GM12892 (cell line): Measurements from ENCODE around the gene P2RX2.

Experiments
- DNase-seq: peaks from one replicate; pipeline ENCODE4 v3.0.0; 2011; ENCODE audit not compliant: insufficient read length
- FAIRE-seq: peaks from 2 replicates; lab custom pipeline; 2011; peaks lifted over from hg19 to GRCh38; lab: Jason Lieb, UNC
- POLR2A ChIP-seq: IDR thresholded peaks from 2 replicates; pipeline ENCODE4 v1.6.1; 2011; ENCODE audit warnings: low read depth, low read length, control low read depth
- POLR2AphosphoS5 ChIP-seq: IDR thresholded peaks from 2 replicates; pipeline ENCODE4 v1.6.1; 2011; ENCODE audit warnings: low read depth, low read length, control low read depth
- TAF1 ChIP-seq: IDR thresholded peaks from 2 replicates; pipeline ENCODE4 v1.6.1; 2011; ENCODE audit warnings: low read depth, mild to moderate bottlenecking, control low read depth, low read length, borderline replicate concordance

Gene P2RX2

DNA sequence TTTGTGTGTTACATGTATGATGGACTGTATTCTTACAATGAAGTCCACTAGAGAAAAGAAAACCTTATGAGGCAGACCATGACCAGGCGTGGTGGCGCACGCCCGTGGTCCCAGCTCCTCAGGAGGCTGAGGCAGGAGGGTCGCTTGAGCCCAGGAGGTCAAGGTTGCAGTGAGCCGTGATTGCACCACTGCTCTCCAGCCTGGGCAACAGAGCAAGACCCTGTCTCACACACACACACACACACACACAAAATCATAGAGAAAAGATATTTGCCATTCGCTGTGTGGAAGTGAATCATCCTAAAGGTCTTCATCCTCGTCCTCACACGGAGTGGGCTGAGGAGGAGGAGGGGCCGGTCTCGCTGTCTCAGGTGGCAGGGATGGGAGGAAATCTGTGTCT lies 40.5 kb upstream of the P2RX2 start:
- DNase-seq (no peak), FAIRE-seq (no peak)
- TF ChIP-seq POLR2AphosphoS5: no peak
- no peak for TF ChIP-seq TAF1
- TF ChIP-seq POLR2A: no peak

DNA sequence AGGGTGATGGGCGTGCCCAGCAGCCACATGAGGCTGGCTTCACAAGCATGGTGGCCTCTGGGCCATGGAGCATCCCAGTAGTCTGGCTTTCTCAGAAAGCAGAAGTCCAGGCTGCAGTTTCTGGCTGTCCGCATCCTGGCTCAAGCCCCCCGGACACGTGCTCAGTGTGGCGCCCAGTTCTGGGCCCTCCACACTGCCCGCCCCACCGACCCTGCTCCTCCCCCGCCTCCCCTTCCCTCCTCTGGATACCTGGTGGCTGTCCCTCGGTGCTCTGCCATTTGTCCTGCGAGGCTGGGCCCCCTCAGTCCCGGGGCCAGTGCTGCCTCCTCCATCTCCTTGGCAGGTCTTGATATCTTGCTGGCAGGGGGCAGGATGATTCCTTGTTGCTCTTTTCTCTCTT lies 39.8 kb upstream of the P2RX2 start:
- no peak for TF ChIP-seq TAF1
- TF ChIP-seq POLR2A: no peak
- TF ChIP-seq POLR2AphosphoS5: no peak
- DNase-seq (no peak), FAIRE-seq (no peak)

DNA sequence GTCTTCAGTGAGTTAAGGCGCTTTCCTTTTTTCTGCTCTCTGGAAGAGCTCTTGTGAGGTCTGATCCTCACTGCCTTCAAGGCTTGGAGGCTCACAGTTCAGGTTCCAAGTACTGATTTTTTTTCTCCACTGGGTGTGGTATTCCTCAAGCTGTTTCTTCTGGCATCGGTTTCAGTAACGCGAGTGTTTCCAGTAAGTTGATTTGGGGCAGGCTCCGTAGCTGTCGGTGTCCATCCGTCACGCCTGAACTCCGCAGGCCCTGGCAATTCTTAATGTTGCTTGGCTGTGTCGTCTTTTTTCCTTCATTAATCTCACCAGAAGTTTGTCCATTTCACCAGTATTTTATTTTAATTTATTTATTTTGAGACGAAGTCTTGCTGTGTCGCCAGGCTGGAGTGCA lies 38.8 kb upstream of the P2RX2 start:
- DNase-seq (no peak), FAIRE-seq (no peak)
- TF ChIP-seq TAF1: no peak
- TF ChIP-seq POLR2AphosphoS5: no peak
- no peak for TF ChIP-seq POLR2A

DNA sequence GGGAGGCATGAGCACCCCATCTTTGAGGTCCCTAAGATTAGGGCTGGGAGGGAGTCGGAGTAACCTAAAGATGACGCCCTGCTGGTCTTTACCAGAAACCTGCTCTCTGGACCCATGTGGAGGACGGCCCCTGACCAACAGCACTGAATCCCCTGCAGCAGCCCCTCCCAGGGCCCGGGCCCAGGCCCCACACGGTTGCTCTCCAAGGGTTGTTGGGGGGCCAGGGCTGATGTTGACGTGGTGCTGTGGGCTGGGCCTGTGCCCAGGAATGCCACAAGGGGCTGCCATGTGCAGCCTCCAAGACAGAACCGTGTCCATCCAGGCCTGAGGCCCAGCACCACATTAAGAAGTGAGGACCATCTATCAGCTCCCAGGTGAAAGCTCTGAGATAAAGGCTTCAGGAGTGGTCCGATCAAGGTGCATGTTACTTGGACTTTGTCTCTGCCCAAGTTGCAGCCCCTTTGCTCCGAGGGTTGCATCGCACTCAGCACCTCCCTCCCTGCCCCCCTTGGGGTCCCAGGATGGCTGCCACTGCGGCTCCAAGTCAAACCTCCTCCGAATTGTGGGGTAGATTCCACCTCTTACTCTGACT lies 37.8 kb upstream of the P2RX2 start:
- TF ChIP-seq POLR2AphosphoS5 (no peak), POLR2A (no peak), TAF1 (no peak)
- FAIRE-seq: no peak
- no peak for DNase-seq

DNA sequence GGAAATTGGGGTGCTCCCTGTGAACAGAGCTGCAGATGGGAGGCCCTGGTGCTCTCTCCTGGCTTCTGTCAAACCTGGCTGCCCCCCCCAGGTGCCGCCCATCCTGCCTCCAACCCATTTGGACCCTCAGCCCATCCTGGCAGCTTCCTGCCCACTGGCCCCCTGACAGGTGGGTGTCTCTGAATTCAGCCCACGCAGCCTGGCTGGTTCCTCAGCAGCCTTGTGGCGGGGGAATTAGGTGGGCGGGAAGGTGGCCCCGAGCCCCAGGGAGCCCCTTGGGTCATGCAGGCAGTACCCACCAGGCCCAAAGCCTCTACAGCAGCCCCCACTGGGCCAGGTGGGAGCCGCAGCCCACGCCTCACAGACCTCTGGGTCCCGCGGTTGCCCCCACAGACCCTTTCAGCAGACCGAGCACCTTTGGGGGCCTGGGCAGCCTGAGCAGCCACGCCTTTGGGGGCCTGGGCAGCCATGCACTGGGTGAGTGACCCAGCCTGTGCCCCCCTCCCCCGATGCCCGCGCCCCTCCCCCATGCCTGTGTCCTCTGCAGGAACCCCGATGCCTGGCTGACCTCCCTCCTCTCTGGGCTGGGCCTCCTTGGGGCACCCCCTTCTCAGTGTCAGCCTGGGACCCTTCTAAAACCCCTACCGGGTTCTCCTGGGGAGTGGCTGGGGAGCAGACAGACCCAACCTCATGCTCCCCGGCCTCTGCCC lies 37.1 kb upstream of the P2RX2 start:
- FAIRE-seq: no peak
- no peak for DNase-seq
- no peak for TF ChIP-seq TAF1
- TF ChIP-seq POLR2A: no peak
- no peak for TF ChIP-seq POLR2AphosphoS5

DNA sequence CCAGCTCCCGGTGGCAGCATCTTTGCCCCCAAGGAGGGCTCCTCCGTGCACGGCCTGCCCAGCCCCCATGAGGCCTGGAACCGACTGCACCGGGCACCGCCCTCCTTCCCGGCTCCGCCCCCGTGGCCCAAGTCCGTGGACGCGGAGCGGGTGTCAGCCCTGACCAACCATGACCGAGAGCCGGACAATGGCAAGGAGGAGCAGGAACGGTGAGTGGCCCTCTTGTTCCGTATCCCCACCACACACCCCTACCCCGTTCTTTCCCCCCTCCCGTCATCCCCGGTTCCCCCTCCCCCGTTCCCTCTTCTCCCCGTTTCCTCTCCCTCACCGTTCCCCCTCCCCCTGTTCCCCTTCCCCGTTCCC lies 36.5 kb upstream of the P2RX2 start:
- DNase-seq (no peak), FAIRE-seq (no peak)
- TF ChIP-seq TAF1 (no peak), POLR2AphosphoS5 (no peak), POLR2A (no peak)

DNA sequence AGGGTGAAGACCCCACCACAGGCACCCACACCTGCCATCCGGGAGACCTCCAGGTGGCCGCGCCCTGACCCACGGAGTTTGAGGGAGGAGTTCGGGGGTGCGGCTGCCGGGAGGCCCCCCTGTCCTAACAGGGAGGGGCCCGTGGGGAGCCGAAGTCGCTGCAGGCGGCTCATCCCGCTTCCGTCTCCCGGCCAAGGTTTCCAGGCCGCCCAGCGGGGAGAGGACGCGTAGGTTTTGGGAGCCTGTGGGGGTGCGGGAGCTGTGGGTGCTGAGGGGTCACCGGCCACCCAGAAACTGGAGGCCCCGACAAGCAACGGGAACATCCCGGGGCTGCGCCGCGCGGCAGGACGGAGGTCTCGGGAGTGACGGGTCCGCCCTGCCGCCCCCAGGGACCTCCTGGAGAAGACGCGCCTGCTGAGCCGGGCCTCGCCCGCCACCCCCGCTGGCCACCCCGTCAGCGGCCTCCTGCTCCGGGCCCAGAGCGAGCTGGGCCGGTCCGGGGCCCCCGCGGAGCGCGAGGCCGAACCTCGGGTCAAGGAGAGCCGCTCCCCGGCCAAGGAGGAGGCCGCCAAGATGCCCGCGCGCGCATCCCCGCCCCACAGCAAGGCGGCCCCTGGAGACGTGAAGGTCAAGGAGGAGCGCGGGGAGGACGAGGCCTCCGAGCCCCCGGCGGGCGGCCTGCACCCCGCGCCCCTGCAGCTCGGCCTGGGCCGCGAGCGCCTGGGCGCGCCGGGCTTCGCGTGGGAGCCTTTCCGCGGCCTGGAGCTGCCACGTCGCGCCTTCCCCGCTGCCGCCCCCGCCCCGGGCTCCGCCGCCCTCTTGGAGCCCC lies 35.8 kb upstream of the P2RX2 start:
- FAIRE-seq (no peak), DNase-seq (no peak)
- no peak for TF ChIP-seq POLR2A
- TF ChIP-seq TAF1: no peak
- no peak for TF ChIP-seq POLR2AphosphoS5

DNA sequence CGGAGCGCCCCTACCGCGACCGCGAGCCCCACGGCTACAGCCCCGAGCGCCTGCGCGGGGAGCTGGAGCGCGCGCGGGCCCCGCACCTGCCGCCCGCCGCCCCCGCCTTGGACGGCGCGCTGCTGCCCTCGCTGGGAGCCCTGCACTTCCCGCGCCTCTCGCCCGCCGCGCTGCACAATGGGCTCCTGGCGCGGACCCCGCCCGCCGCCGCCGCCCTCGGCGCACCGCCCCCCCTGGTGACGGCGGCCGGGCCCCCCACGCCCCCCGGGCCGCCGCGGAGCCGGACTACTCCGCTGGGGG lies 35.2 kb upstream of the P2RX2 start:
- FAIRE-seq (no peak), DNase-seq (no peak)
- no peak for TF ChIP-seq POLR2AphosphoS5
- no peak for TF ChIP-seq TAF1
- TF ChIP-seq POLR2A: no peak

DNA sequence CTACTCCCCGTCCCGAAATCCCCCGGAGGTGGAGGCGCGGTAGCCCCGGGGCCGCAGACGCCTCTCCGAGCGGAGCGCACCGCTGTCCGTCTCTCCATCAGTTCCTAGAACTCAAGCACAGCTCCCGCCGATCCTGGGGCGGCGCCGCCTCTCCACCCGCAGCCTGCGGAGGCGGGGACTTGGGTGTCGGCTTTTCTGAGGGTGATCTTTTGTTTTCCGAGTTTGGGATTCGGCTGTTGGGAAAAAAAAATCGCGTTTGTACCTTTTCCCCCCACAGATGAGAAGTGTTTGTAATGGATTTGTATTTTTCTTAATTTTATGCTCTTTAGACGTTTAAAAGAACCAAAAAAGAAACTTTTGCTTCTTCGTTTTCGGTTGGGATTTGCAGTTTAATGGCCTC lies 34.8 kb upstream of the P2RX2 start:
- DNase-seq (no peak), FAIRE-seq (no peak)
- no peak for TF ChIP-seq POLR2A
- TF ChIP-seq POLR2AphosphoS5: no peak
- no peak for TF ChIP-seq TAF1

DNA sequence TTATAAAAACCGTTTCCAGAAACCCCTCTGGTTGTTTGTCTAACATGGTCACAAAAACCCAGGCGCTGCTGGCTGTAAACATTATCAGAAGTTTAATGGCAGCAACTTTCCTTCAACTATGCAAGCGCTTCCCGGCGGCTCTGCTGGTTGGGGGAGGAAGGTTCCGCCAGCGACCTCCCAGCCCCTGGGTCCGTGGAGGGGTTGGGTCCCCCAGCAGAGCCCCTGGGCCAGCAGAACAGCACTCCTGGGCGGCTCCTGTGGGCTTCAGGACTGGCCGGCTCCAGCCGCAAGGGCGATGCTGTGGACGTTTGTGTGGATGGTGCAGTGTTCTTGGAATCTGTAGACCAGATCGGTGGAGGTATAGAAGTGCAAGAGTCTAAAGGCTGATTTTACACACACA lies 34.1 kb upstream of the P2RX2 start:
- FAIRE-seq: no peak
- no peak for DNase-seq
- TF ChIP-seq POLR2A: no peak
- no peak for TF ChIP-seq TAF1
- no peak for TF ChIP-seq POLR2AphosphoS5

DNA sequence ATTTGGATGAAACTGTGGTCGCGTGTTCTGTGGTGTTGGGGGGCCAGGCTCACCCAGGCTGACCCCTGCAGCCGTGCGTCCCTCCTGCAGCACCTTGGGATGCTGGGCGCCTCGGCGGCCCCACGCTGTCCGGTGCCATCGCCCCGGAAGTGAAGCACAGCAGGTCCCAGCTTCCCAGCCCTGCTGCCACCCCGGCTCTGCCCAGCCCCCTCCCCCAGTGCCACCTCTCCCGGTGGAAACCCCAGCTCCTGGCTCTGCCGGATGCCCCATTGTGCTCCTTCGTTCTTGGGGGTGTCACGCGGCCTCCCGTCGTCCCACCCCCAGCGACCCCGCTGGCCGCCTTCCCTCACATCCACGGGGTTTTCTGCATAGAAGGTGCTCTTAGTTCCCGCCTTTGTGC lies 33.4 kb upstream of the P2RX2 start:
- DNase-seq (no peak), FAIRE-seq (no peak)
- no peak for TF ChIP-seq TAF1

DNA sequence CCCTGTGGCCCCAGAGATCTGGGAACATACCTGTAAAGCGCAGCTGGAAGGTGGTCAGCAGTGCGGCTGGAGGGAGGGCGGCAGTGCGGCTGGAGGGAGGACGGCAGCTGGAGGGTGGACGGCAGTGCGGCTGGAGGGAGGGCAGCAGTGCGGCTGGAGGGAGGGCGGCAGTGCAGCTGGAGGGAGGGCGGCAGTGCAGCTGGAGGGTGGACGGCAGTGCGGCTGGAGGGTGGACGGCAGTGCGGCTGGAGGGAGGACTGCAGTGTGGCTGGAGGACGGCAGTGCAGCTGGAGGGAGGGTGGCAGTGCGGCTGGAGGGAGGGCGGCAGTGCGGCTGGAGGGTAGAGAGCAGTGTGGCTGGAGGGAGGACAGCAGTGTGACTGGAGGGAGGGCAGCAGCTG lies 31.6 kb upstream of the P2RX2 start:
- no peak for TF ChIP-seq POLR2AphosphoS5
- TF ChIP-seq POLR2A: no peak
- no peak for TF ChIP-seq TAF1
- FAIRE-seq: no peak

DNA sequence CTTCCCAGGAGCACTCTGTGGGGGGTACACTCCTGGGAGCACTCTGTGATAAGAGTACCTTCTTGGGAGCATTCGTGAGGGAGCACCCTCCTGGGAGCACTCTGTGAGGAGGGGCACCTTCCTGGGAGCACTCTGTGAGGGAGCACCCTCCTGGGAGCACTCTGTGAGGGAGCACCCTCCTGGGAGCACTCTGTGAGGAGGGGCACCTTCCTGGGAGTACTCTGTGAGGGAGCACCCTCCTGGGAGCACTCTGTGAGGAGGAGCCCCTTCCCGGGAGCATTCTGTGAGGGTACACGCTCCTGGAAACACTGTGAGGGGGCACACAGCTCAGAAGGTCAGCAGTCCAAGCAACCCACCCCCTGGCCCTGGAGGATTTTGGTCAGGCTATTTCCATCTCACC lies 30.8 kb upstream of the P2RX2 start:
- FAIRE-seq (no peak), DNase-seq (no peak)
- TF ChIP-seq TAF1 (no peak), POLR2AphosphoS5 (no peak), POLR2A (no peak)

More for the DNA sequence above, 31.6 kb upstream of the P2RX2 start:
- no peak for DNase-seq
